Neural progenitor cell (in vitro differentiated cells): Measurements from ENCODE around the gene RPL14. TPM values are rescaled to one million over a fixed set of nuclear protein-coding genes. Genes with fewer than 3 reads are reported as not detected.

Source experiments
- DNase-seq: peaks from one replicate; pipeline ENCODE4 v3.0.0-alpha.2; 2016; ENCODE audit warnings: low spot score
- H2AFZ ChIP-seq: fragments of 200-600 bp; sonication (generic); replicated peaks from 2 replicates; pipeline ENCODE4 v1.6.1; 2016; ENCODE audit warnings: antibody characterized with exemption
- H3F3A ChIP-seq: fragments of 200-600 bp; sonication (generic); 2 replicates; pipeline ENCODE4 v1.6.1; 2016; ENCODE audit warnings: antibody characterized with exemption, low read depth
- H3K27ac ChIP-seq: fragments of 200-600 bp; sonication (generic); 2 replicates; pipeline ENCODE4 v1.5.1; 2016; ENCODE audit warnings: mild to moderate bottlenecking
- H3K27me3 ChIP-seq: fragments of 200-600 bp; sonication (generic); 2 replicates; pipeline ENCODE4 v1.6.1; 2016; ENCODE audit warnings: mild to moderate bottlenecking, moderate library complexity
- H3K36me3 ChIP-seq: fragments of 200-600 bp; sonication (generic); 2 replicates; pipeline ENCODE4 v1.5.1; 2016
- H3K4me1 ChIP-seq: fragments of 200-600 bp; sonication (generic); 2 replicates; pipeline ENCODE4 v1.6.1; 2016; ENCODE audit warnings: mixed run types
- H3K4me2 ChIP-seq: fragments of 200-600 bp; sonication (generic); 2 replicates; pipeline ENCODE4 v1.6.1; 2016
- H3K4me3 ChIP-seq: fragments of 200-600 bp; sonication (generic); 2 replicates; pipeline ENCODE4 v1.5.1; 2016
- H3K79me2 ChIP-seq: fragments of 200-600 bp; sonication (generic); 2 replicates; pipeline ENCODE4 v1.6.1; 2016; ENCODE audit warnings: low read depth
- H3K9ac ChIP-seq: fragments of 200-600 bp; sonication (generic); 2 replicates; pipeline ENCODE4 v1.6.1; 2016
- H3K9me3 ChIP-seq: fragments of 200-600 bp; sonication (generic); 2 replicates; pipeline ENCODE4 v1.5.1; 2016; ENCODE audit warnings: low read depth
- H4K20me1 ChIP-seq: fragments of 200-600 bp; sonication (generic); 2 replicates; pipeline ENCODE4 v1.6.1; 2016; ENCODE audit warnings: low read depth
- H3K27ac Mint-ChIP-seq: 3 replicates; pipeline ENCODE4 v1.8.0; 2021; ENCODE audit warnings: mixed read lengths
- H3K27me3 Mint-ChIP-seq: 2 replicates; pipeline ENCODE4 v1.8.0; 2022; ENCODE audit warnings: low read depth, mild to moderate bottlenecking, inconsistent platforms, moderate library complexity, mixed read lengths; ENCODE audit not compliant: insufficient read depth
- H3K36me3 Mint-ChIP-seq: 3 replicates; pipeline ENCODE4 v1.8.0; 2021; ENCODE audit warnings: mixed read lengths
- H3K4me1 Mint-ChIP-seq: 3 replicates; pipeline ENCODE4 v1.8.0; 2021; ENCODE audit warnings: mixed read lengths
- H3K4me3 Mint-ChIP-seq: 3 replicates; pipeline ENCODE4 v1.8.0; 2021; ENCODE audit warnings: mild to moderate bottlenecking, moderate library complexity, mixed read lengths
- H3K9me3 Mint-ChIP-seq: 3 replicates; pipeline ENCODE4 v1.8.0; 2020; ENCODE audit warnings: mixed read lengths
- EZH2 ChIP-seq: fragments of 200-600 bp; sonication (generic); IDR thresholded peaks from 2 replicates; pipeline ENCODE4 v1.6.1; 2017; ENCODE audit warnings: antibody characterized with exemption, mild to moderate bottlenecking, moderate library complexity
- EZH2phosphoT487 ChIP-seq: fragments of 200-600 bp; sonication (generic); IDR thresholded peaks from 2 replicates; pipeline ENCODE4 v1.6.1; 2017; ENCODE audit warnings: antibody characterized with exemption
- total RNA-seq: library from RNA; depleted of rRNA; stranded (reverse); fragments of >200 nt; gene quantifications from 2 replicates; pipeline ENCODE4 v1.2.3, GENCODE V29; 2015; ENCODE audit warnings: low replicate concordance
- TF ChIP-seq, protein P1 (sequence below): fragments of 200-600 bp; sonication (generic); IDR thresholded peaks from 2 replicates; pipeline ENCODE4 v1.5.1; 2017; ENCODE audit warnings: antibody characterized with exemption, mild to moderate bottlenecking

RPL14 gene
- total RNA-seq, 1 donor from 2014 or later, result 948 TPM

DNA sequence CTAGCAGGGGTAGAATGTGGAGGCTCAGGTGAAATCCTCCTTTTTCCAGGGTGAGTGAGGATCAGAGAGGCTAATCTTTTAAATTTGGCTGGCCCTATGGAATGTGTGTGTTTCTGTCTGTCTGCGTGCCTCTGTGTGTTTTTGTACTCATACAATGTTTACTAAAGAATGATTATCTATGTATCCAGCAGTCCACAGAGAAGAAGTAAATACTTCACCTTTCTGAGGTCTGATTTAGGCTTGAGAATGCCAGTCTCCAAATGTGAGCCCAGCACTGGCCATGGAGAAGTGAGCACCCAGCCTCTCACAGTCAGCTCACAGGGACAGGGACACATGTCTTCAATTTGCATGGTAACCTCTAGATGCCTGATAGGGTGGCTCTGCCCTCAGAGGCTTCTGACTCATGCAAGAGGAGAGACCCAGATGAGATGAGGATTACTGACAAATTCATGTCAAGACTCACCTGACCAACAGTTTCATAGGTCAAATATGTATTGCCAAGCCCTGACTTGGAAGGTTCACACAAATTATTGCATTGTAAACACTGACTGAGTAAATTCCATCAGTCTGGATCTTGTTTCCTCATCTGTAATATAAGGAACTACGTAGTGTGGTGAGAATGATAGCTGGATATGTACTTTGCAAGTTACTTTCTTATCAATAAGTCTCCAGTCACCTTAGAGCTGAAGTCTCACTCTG, 39.1 kb upstream of the RPL14 start:
- H3K36me3 Mint-ChIP-seq, result no peaks in the 10 kb centered on the region
- Histone ChIP-seq H3K9ac (no peak overlapping the region), H3K27me3 (no peaks in the 10 kb centered on the region), H4K20me1 (no peaks in the 10 kb centered on the region), H3K36me3 (no peaks in the 10 kb centered on the region), H3K4me1 (no peaks in the 10 kb centered on the region), H3K4me3 (no peak overlapping the region), H3K79me2 (no peaks in the 10 kb centered on the region), H2AFZ (no peak overlapping the region), H3K9me3 (no peaks in the 10 kb centered on the region), H3K27ac (no peak overlapping the region), H3F3A (no peaks in the 10 kb centered on the region), H3K4me2 (no peak overlapping the region)
- H3K4me1 Mint-ChIP-seq, result no peaks in the 10 kb centered on the region
- H3K27ac Mint-ChIP-seq, result no peak overlapping the region
- DNase-seq, result no peak
- TF ChIP-seq EZH2phosphoT487 (no peak), EZH2 (no peak)
- TF ChIP-seq, protein P1, sequence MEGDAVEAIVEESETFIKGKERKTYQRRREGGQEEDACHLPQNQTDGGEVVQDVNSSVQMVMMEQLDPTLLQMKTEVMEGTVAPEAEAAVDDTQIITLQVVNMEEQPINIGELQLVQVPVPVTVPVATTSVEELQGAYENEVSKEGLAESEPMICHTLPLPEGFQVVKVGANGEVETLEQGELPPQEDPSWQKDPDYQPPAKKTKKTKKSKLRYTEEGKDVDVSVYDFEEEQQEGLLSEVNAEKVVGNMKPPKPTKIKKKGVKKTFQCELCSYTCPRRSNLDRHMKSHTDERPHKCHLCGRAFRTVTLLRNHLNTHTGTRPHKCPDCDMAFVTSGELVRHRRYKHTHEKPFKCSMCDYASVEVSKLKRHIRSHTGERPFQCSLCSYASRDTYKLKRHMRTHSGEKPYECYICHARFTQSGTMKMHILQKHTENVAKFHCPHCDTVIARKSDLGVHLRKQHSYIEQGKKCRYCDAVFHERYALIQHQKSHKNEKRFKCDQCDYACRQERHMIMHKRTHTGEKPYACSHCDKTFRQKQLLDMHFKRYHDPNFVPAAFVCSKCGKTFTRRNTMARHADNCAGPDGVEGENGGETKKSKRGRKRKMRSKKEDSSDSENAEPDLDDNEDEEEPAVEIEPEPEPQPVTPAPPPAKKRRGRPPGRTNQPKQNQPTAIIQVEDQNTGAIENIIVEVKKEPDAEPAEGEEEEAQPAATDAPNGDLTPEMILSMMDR, result no peak
- H3K9me3 Mint-ChIP-seq, result no peaks in the 10 kb centered on the region
- no peaks in the 10 kb centered on the region for H3K27me3 Mint-ChIP-seq
- H3K4me3 Mint-ChIP-seq, result no peak overlapping the region

DNA sequence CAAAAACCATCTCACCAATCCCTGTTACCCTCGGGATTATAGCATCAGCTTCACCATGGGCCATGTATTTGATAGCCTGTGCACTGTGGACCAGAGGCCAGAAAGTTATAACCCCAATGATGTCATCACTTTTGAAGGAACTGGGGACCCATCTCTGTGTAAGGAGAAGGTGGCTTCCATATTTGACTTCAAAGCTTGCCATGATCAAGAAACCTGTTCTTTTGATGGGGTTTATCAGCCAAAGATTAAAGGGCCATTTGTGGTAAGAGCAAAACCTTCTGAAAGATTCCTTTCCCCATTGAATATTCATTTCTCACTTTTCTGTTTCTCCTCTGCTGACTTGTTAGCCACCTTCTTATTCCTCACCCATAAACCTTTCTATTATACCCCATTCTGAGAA, 34.3 kb upstream of the RPL14 start:
- no peak overlapping the region for H3K4me2 ChIP-seq
- no peak overlapping the region for H2AFZ ChIP-seq
- H3K4me1 Mint-ChIP-seq, result no peaks in the 10 kb centered on the region
- H3K4me3 Mint-ChIP-seq, result no peak overlapping the region
- TF ChIP-seq, protein P1, result no peak
- TF ChIP-seq EZH2phosphoT487 (no peak), EZH2 (no peak)
- H3K4me3 ChIP-seq, result no peak overlapping the region
- H3K36me3 ChIP-seq, result no peaks in the 10 kb centered on the region
- H3K27me3 Mint-ChIP-seq, result no peaks in the 10 kb centered on the region
- no peak overlapping the region for H3K27ac Mint-ChIP-seq
- no peaks in the 10 kb centered on the region for H3K79me2 ChIP-seq
- no peaks in the 10 kb centered on the region for H3K27me3 ChIP-seq
- H3K9me3 ChIP-seq, result no peaks in the 10 kb centered on the region
- no peaks in the 10 kb centered on the region for H3K9me3 Mint-ChIP-seq
- H3K4me1 ChIP-seq, result no peaks in the 10 kb centered on the region
- no peaks in the 10 kb centered on the region for H3F3A ChIP-seq
- H3K27ac ChIP-seq, result no peak overlapping the region
- H4K20me1 ChIP-seq, result no peaks in the 10 kb centered on the region
- H3K36me3 Mint-ChIP-seq, result no peaks in the 10 kb centered on the region
- H3K9ac ChIP-seq, result no peak overlapping the region
- no peak for DNase-seq

DNA sequence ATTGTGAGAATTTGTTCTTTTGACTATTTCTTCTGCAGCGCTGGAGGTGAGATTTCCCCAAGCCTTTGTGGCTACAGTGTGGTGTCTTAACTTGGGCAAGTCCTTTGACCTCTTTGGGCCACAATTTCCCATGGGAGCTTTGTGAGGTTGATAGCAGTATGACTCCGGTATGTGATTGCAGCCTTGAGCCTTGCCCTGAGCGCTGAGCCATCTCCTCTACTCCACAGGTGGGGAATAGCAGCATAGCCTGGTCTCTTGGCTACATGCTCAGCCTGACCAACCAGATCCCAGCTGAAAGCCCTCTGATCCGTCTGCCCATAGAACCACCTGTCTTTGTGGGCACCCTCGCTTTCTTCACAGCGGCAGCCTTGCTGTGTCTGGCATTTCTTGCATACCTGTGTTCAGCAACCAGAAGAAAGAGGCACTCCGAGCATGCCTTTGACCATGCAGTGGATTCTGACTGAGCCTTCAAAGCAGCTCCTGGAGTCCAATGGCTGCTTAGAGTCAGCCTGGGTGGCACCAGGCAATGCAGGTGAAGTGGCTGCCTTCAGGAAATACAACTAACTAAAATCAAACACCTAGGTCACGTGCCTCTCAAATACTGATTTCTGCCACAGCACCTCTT, 30.0 kb upstream of the RPL14 start:
- Mint-ChIP-seq H3K4me1 (no peaks in the 10 kb centered on the region), H3K4me3 (no peak overlapping the region), H3K27ac (no peak overlapping the region), H3K36me3 (no peaks in the 10 kb centered on the region), H3K27me3 (no peaks in the 10 kb centered on the region), H3K9me3 (no peaks in the 10 kb centered on the region)
- Histone ChIP-seq H3K4me1 (no peaks in the 10 kb centered on the region), H3K9ac (no peak overlapping the region), H3K9me3 (no peaks in the 10 kb centered on the region), H4K20me1 (no peaks in the 10 kb centered on the region), H3K4me2 (no peak overlapping the region), H3K27ac (no peak overlapping the region), H3F3A (no peaks in the 10 kb centered on the region), H3K36me3 (no peaks in the 10 kb centered on the region), H2AFZ (no peak overlapping the region), H3K79me2 (no peaks in the 10 kb centered on the region), H3K27me3 (no peaks in the 10 kb centered on the region), H3K4me3 (no peak overlapping the region)
- TF ChIP-seq EZH2, result no peak
- TF ChIP-seq, protein P1, result no peak
- TF ChIP-seq EZH2phosphoT487, result no peak
- DNase-seq, result no peak
